GM12878 (cell line): ENCODE data around the gene DCAF7. TPM values are rescaled to one million over a fixed set of nuclear protein-coding genes. Genes with fewer than 3 reads are reported as not detected.

Experiments used
- ATAC-seq: fragments of 200-7000 bp; cut with Tn5 transposase; 3 replicates; pipeline ENCODE4 v1.9.1; 2020; ENCODE audit warnings: mild to moderate bottlenecking, moderate library complexity
- BruUV-seq: library from RNA; stranded (reverse); fragments of 400-500 nt; replicated peaks from 2 replicates; lab custom pipeline; 2021; lab: Mats Ljungman, UMichigan
- CTCF ChIA-PET: fragments of 300-600 bp; sonication (Branson Sonifier 250); formaldehyde crosslinking; extraction: SDS; loops from one replicate; lab custom pipeline; 2021; ENCODE audit warnings: inconsistent platforms; lab: Yijun Ruan, JAX
- POLR2A ChIA-PET: fragments of 350-600 bp; formaldehyde crosslinking; extraction: SDS; loops from one replicate; lab custom pipeline; 2021; ENCODE audit warnings: inconsistent platforms; lab: Charles Lee
- RAD21 ChIA-PET: fragments of 300-600 bp; sonication (Branson Sonifier 250); formaldehyde crosslinking; loops from one replicate; lab custom pipeline; 2023; ENCODE audit warnings: antibody characterized with exemption; ENCODE audit not compliant: unreplicated experiment; lab: Charles Lee
- SMC1A ChIA-PET: fragments of 300-600 bp; sonication (Branson Sonifier 250); formaldehyde crosslinking; loops from one replicate; lab custom pipeline; 2023; ENCODE audit not compliant: unreplicated experiment, uncharacterized antibody; lab: Charles Lee
- DNase-seq: peaks from one replicate; pipeline ENCODE4 v3.0.0-alpha.2; 2011; ENCODE audit warnings: low read depth, low spot score
- FAIRE-seq: peaks from 3 replicates; lab custom pipeline; 2011; peaks lifted over from hg19 to GRCh38; lab: Jason Lieb, UNC
- H2AFZ ChIP-seq: 2 replicates; pipeline ENCODE4 v1.6.0; 2011; ENCODE audit warnings: low read depth, low read length, control low read depth; ENCODE audit not compliant: control insufficient read depth
- H3K27ac ChIP-seq: 2 replicates; pipeline ENCODE4 v1.5.1; 2011; ENCODE audit warnings: control low read depth; ENCODE audit not compliant: control insufficient read depth, insufficient read depth
- H3K27me3 ChIP-seq, 2 experiments: replicated peaks in 1 of 2; 2 replicates each; pipeline versions ENCODE4 v1.6.0 to v1.6.1; 2011; ENCODE audit warnings: low read length in 1 of 2; ENCODE audit not compliant: control insufficient read depth in 2 of 2, insufficient read depth in 2 of 2
- H3K36me3 ChIP-seq, 2 experiments: 2 replicates each; pipeline ENCODE4 v1.5.1; 2011; ENCODE audit warnings: low read length in 1 of 2; ENCODE audit not compliant: control insufficient read depth in 2 of 2, insufficient read depth in 2 of 2
- H3K4me1 ChIP-seq: 2 replicates; pipeline ENCODE4 v1.6.1; 2011; ENCODE audit warnings: mild to moderate bottlenecking, low read length, moderate library complexity, mixed read lengths; ENCODE audit not compliant: control insufficient read depth, insufficient read depth
- H3K4me2 ChIP-seq: 2 replicates; pipeline ENCODE4 v1.6.0; 2011; ENCODE audit warnings: control low read depth; ENCODE audit not compliant: control insufficient read depth, insufficient read depth
- H3K4me3 ChIP-seq: fragments of 200-600 bp; sonication (generic); 2 replicates; pipeline ENCODE4 v1.5.1; 2016
- H3K79me2 ChIP-seq: 2 replicates; pipeline ENCODE4 v1.6.0; 2011; ENCODE audit warnings: low read length; ENCODE audit not compliant: control insufficient read depth, insufficient read depth
- H3K9ac ChIP-seq: 2 replicates; pipeline ENCODE4 v1.8.0; 2011; ENCODE audit warnings: low read length, control low read depth, mixed read lengths; ENCODE audit not compliant: control insufficient read depth, insufficient read depth
- H3K9me3 ChIP-seq: replicated peaks from 3 replicates; pipeline ENCODE4 v1.5.1; 2011; ENCODE audit warnings: mild to moderate bottlenecking, low read length; ENCODE audit not compliant: control insufficient read depth, insufficient read depth
- H4K20me1 ChIP-seq: 2 replicates; pipeline ENCODE4 v1.6.0; 2011; ENCODE audit not compliant: control insufficient read depth, insufficient read depth
- ESRRA ChIP-seq: IDR thresholded peaks from 2 replicates; pipeline ENCODE4 v1.6.1; 2012; ENCODE audit warnings: mild to moderate bottlenecking, low read length, improper control_type of control experiment
- HDAC6 ChIP-seq: fragments of 200-600 bp; sonication (generic); IDR thresholded peaks from one replicate; pipeline ENCODE4 v1.8.0; 2017; ENCODE audit warnings: antibody characterized with exemption; ENCODE audit not compliant: unreplicated experiment
- KLF5 ChIP-seq: fragments of 450-650 bp; IDR thresholded peaks from 2 replicates; pipeline ENCODE4 v1.6.1; 2014; ENCODE audit warnings: mild to moderate bottlenecking; ENCODE audit not compliant: partially characterized antibody
- MTA3 ChIP-seq: IDR thresholded peaks from 2 replicates; pipeline ENCODE4 v1.6.1; 2012; ENCODE audit warnings: low read length, inconsistent platforms, borderline replicate concordance
- RAD51 ChIP-seq: fragments of 450-650 bp; IDR thresholded peaks from 2 replicates; pipeline ENCODE4 v1.6.1; 2016; ENCODE audit warnings: moderate library complexity, mild to moderate bottlenecking, inconsistent platforms
- SPI1 ChIP-seq: IDR thresholded peaks from 2 replicates; pipeline ENCODE4 v1.6.1; 2011; ENCODE audit warnings: low read depth, mild to moderate bottlenecking, low read length, moderate library complexity, borderline replicate concordance; ENCODE audit not compliant: insufficient read depth
- ZSCAN29 ChIP-seq: fragments of 450-650 bp; IDR thresholded peaks from 2 replicates; pipeline ENCODE4 v1.6.1; 2017; ENCODE audit warnings: mild to moderate bottlenecking, moderate library complexity
- WGBS: methylation state at CpG from one replicate; pipeline ENCODE4 v1.1.6; 2016; ENCODE audit warnings: low lambda C conversion rate; ENCODE audit not compliant: insufficient replicate concordance, insufficient coverage; ENCODE audit errors: missing lambda C conversion rate; 5-methylcytosine and 5-hydroxymethylcytosine counted together
- in situ Hi-C: fragments of 300-500 bp; cut with MboI; formaldehyde crosslinking; loops from 9 replicates; pipeline ENCODE4 v1.14.3; 2018; ENCODE audit warnings: mixed read lengths
- intact Hi-C: fragments of 100-400 bp; cut with micrococcal nuclease; formaldehyde crosslinking; loops from one replicate; pipeline ENCODE4 v1.14.2; 2022; ENCODE audit not compliant: unreplicated experiment
- polyA plus RNA-seq, 11 experiments: library from polyadenylated mRNA; depleted of rRNA in 4 of 11; unstranded in 6 of 11; stranded (reverse) in 5 of 11; fragments of >200 nt; fragmentation: Nextera tagmentation in 4 of 11; fragmentation: Illumina TruSeq in 1 of 11; extraction: Ambion mirVana in 4 of 11; extraction: Trizol in 1 of 11; gene quantifications; 1 replicate in 1 of 11; 2 replicates in 10 of 11; pipeline versions ENCODE4 v1.2.1 to v1.2.3, GENCODE V29; 2011 to 2016; ENCODE audit warnings: inconsistent platforms in 2 of 11, missing spikeins in 2 of 11, low read depth in 1 of 11
- total RNA-seq, 4 experiments: library from RNA; depleted of rRNA in 3 of 4; stranded (reverse); fragments of >200 nt in 3 of 4; fragmentation: Illumina TruSeq in 1 of 4; extraction: Trizol in 1 of 4; gene quantifications; 2 replicates each; pipeline versions ENCODE4 v1.2.1 to v1.2.3, GENCODE V29; 2013 to 2021
- TF ChIP-seq, protein P1 (sequence below): IDR thresholded peaks from 2 replicates; pipeline ENCODE4 v1.6.1; 2012; ENCODE audit warnings: improper control_type of control experiment, low read depth, low read length; ENCODE audit not compliant: insufficient replicate concordance
- TF ChIP-seq, protein P2 (sequence below): fragments of 450-650 bp; IDR thresholded peaks from 2 replicates; pipeline ENCODE4 v1.6.1; 2017; ENCODE audit warnings: mild to moderate bottlenecking
- TF ChIP-seq, protein P3 (sequence below): IDR thresholded peaks from 2 replicates; pipeline ENCODE4 v1.6.1; 2011; ENCODE audit warnings: low read depth, low read length, improper control_type of control experiment, borderline replicate concordance

The DCAF7 gene
- total and polyA plus RNA-seq, 10 of the 15 experiments (the other 5 are each of a cell fraction or from before 2014, with no cell fraction given): 27.0 to 103 (median 54.5) TPM

DNA sequence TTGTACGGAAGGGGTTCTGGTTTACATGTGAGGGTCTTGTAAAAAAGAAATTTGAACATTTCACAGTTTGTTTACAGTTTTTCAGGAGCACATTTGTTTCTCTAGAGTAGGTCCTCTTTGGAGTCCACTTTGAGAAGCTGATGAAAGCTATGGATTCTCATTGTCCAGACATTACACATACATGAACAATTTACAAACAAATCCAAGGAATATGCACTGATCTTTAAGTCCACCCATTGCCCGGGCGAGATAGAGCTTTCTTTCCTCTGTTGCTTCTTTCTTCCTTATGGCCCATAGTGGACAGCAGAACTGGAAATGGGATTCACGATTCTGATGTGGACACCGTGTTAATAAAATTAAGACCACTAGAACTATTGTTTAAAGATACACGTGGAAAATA is 1.9 kb downstream of the DCAF7 start (continued):
- TF ChIP-seq, protein P1, sequence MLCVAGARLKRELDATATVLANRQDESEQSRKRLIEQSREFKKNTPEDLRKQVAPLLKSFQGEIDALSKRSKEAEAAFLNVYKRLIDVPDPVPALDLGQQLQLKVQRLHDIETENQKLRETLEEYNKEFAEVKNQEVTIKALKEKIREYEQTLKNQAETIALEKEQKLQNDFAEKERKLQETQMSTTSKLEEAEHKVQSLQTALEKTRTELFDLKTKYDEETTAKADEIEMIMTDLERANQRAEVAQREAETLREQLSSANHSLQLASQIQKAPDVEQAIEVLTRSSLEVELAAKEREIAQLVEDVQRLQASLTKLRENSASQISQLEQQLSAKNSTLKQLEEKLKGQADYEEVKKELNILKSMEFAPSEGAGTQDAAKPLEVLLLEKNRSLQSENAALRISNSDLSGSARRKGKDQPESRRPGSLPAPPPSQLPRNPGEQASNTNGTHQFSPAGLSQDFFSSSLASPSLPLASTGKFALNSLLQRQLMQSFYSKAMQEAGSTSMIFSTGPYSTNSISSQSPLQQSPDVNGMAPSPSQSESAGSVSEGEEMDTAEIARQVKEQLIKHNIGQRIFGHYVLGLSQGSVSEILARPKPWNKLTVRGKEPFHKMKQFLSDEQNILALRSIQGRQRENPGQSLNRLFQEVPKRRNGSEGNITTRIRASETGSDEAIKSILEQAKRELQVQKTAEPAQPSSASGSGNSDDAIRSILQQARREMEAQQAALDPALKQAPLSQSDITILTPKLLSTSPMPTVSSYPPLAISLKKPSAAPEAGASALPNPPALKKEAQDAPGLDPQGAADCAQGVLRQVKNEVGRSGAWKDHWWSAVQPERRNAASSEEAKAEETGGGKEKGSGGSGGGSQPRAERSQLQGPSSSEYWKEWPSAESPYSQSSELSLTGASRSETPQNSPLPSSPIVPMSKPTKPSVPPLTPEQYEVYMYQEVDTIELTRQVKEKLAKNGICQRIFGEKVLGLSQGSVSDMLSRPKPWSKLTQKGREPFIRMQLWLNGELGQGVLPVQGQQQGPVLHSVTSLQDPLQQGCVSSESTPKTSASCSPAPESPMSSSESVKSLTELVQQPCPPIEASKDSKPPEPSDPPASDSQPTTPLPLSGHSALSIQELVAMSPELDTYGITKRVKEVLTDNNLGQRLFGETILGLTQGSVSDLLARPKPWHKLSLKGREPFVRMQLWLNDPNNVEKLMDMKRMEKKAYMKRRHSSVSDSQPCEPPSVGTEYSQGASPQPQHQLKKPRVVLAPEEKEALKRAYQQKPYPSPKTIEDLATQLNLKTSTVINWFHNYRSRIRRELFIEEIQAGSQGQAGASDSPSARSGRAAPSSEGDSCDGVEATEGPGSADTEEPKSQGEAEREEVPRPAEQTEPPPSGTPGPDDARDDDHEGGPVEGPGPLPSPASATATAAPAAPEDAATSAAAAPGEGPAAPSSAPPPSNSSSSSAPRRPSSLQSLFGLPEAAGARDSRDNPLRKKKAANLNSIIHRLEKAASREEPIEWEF: no peak

DNA sequence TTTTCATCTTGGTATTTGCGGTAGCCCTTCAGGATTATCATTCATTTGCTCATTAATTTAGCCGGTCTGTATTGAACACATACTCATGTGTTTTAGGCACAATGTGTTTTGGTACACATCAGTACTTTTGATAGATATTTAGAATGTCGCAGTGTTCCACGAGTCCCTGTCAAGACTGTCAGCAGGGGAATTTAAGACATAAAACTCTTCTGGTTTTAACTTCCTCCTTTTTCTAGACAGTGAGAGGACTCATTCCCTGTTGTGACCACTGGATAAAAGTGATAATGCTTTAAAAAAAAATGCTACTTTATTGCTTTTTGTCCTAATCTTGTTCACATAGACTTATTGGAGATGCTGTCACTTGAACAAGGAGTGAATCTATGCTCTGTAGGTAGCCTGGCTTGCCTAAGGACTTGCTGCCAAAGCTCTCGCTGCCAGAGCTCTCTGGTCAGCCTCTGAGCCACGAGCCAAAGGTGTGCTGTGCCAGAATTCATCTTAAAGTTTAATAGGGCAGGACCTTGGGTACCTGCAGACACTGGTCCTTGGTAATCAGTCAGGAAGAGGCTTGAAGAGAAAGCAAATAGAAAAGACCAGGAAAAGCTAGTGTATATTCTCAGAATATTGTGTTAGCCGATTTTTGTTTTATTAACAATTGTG is 5.4 kb downstream of the DCAF7 start:
- FAIRE-seq: no peak
- ATAC-seq: no peak
- Histone ChIP-seq H3K9me3 (peaks cover 3% of the 10 kb centered on the region; the same call in 1 of the 3 replicates), H3K36me3 (peaks cover 0 to 2% of the 10 kb centered on the region in 2 experiments; a peak in 1 of 4 replicates), H3K79me2 (peaks cover 92% of the 10 kb centered on the region), H3K4me2 (peak overlapping the region; percentile 38), H3K27me3 (no peaks in the 10 kb centered on the region), H2AFZ (no peak overlapping the region), H4K20me1 (peaks cover 6% of the 10 kb centered on the region; the same call in 1 of the 2 replicates), H3K4me1 (peaks cover 18% of the 10 kb centered on the region), H3K4me3 (no peak overlapping the region), H3K9ac (no peak overlapping the region), H3K27ac (no peak overlapping the region)
- ChIA-PET CTCF (interaction anchor here (0.8 to 1.2 kb wide), 3 partner anchors 57 to 374 kb away, joined by 3 to 4 read pairs (median 3); no protein-coding TSS in a partner anchor), SMC1A (interaction anchor here (0.7 to 1.3 kb wide), 3 partner anchors 14 to 92 kb away, joined by 3 to 4 read pairs (median 3); partner anchors contain the start of gene MAP3K3), POLR2A (no interaction called here), RAD21 (interaction anchor here (2.0 kb wide), 1 partner anchor 56 kb away, joined by 6 read pairs; no protein-coding TSS in a partner anchor)
- intact Hi-C loops (loop anchor here (10.0 kb wide), 1 partner anchor 139 kb away; no protein-coding TSS in a partner anchor), in situ Hi-C loops (no loop called here)
- WGBS: 83% methylated on average over 7 of the region's 7 CpGs
- DNase-seq: no peak
- no TSS peak for BruUV-seq
- TF ChIP-seq KLF5 (no peak), SPI1 (no peak), MTA3 (no peak), RAD51 (no peak), ESRRA (no peak), ZSCAN29 (no peak), HDAC6 (no peak)
- TF ChIP-seq, protein P2, sequence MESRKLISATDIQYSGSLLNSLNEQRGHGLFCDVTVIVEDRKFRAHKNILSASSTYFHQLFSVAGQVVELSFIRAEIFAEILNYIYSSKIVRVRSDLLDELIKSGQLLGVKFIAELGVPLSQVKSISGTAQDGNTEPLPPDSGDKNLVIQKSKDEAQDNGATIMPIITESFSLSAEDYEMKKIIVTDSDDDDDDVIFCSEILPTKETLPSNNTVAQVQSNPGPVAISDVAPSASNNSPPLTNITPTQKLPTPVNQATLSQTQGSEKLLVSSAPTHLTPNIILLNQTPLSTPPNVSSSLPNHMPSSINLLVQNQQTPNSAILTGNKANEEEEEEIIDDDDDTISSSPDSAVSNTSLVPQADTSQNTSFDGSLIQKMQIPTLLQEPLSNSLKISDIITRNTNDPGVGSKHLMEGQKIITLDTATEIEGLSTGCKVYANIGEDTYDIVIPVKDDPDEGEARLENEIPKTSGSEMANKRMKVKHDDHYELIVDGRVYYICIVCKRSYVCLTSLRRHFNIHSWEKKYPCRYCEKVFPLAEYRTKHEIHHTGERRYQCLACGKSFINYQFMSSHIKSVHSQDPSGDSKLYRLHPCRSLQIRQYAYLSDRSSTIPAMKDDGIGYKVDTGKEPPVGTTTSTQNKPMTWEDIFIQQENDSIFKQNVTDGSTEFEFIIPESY: no peak
- TF ChIP-seq, protein P3, sequence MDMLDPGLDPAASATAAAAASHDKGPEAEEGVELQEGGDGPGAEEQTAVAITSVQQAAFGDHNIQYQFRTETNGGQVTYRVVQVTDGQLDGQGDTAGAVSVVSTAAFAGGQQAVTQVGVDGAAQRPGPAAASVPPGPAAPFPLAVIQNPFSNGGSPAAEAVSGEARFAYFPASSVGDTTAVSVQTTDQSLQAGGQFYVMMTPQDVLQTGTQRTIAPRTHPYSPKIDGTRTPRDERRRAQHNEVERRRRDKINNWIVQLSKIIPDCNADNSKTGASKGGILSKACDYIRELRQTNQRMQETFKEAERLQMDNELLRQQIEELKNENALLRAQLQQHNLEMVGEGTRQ: no peak
